Tibial nerve (tissue), 4 donors: ENCODE results near the gene CSNK2B.

ENCODE experiments used
- CTCF ChIP-seq, 5 experiments: fragments of 200-600 bp in 3 of 5; fragments of 450-650 bp in 2 of 5; sonication (generic) in 3 of 5; IDR thresholded peaks; one replicate each; pipeline ENCODE4 v1.5.1; 2016 to 2019; ENCODE audit warnings: antibody characterized with exemption in 5 of 5, mild to moderate bottlenecking in 3 of 5, moderate library complexity in 2 of 5
- EP300 ChIP-seq, 2 donors: sonication (generic); formaldehyde crosslinking; IDR thresholded peaks; one replicate each; pipeline ENCODE4 v1.6.1; 2017; ENCODE audit warnings: antibody characterized with exemption in 2 of 2, mild to moderate bottlenecking in 1 of 2
- POLR2A ChIP-seq, 2 donors: fragments of 450-650 bp; IDR thresholded peaks; one replicate each; pipeline ENCODE4 v1.6.1; 2017; ENCODE audit warnings: antibody characterized with exemption in 2 of 2, mild to moderate bottlenecking in 2 of 2, moderate library complexity in 2 of 2

- TF ChIP-seq POLR2A (IDR thresholded peaks at IDR 0.05) (no peak), CTCF (IDR thresholded peaks at IDR 0.05) (no peak), EP300 (IDR thresholded peaks at IDR 0.05) (no peak)
Observed at GRCh38 chr6:31687321-31687720, 21.4 kb downstream of the CSNK2B start.
